Osteoblast (primary cell): ENCODE data around the gene NHLH2. TPM values are rescaled to one million over a fixed set of nuclear protein-coding genes. Genes with fewer than 3 reads are reported as not detected.

Source experiments
- DNase-seq: peaks from one replicate; pipeline ENCODE4 v3.0.0; 2011; ENCODE audit warnings: low spot score, mixed read lengths; ENCODE audit not compliant: insufficient read length; ENCODE audit errors: missing footprints
- H2AFZ ChIP-seq: 2 replicates; pipeline ENCODE4 v1.6.0; 2011; ENCODE audit warnings: mild to moderate bottlenecking, low read length
- H3K27ac ChIP-seq: 2 replicates; pipeline ENCODE4 v1.5.1; 2011; ENCODE audit warnings: mild to moderate bottlenecking, low read depth, low read length, moderate library complexity
- H3K27me3 ChIP-seq: 2 replicates; pipeline ENCODE4 v1.6.0; 2012; ENCODE audit warnings: mild to moderate bottlenecking, control low read depth, inconsistent platforms, low read length, moderate library complexity; ENCODE audit not compliant: insufficient read depth
- H3K36me3 ChIP-seq: 2 replicates; pipeline ENCODE4 v1.5.1; 2011; ENCODE audit warnings: mild to moderate bottlenecking, low read length, control low read depth, moderate library complexity; ENCODE audit not compliant: insufficient read depth
- H3K4me1 ChIP-seq: 2 replicates; pipeline ENCODE4 v1.5.1; 2011; ENCODE audit warnings: mild to moderate bottlenecking, low read length, control low read depth, moderate library complexity; ENCODE audit not compliant: insufficient read depth
- H3K4me2 ChIP-seq: 2 replicates; pipeline ENCODE4 v1.6.0; 2011; ENCODE audit warnings: mild to moderate bottlenecking, low read length; ENCODE audit not compliant: insufficient read depth
- H3K4me3 ChIP-seq: fragments of 200-600 bp; sonication (generic); 3 replicates; pipeline ENCODE4 v1.5.1; 2012; ENCODE audit warnings: mild to moderate bottlenecking, low read length, inconsistent platforms; ENCODE audit not compliant: insufficient read depth
- H3K79me2 ChIP-seq: 2 replicates; pipeline ENCODE4 v1.6.0; 2012; ENCODE audit warnings: mild to moderate bottlenecking, low read length, control low read depth, inconsistent platforms; ENCODE audit not compliant: insufficient read depth
- H3K9me3 ChIP-seq: 2 replicates; pipeline ENCODE4 v1.5.1; 2011; ENCODE audit warnings: low read depth, low read length, control low read depth
- H4K20me1 ChIP-seq: 2 replicates; pipeline ENCODE4 v1.6.0; 2012; ENCODE audit warnings: mild to moderate bottlenecking, low read length, control low read depth; ENCODE audit not compliant: insufficient read depth
- CTCF ChIP-seq: IDR thresholded peaks from 2 replicates; pipeline ENCODE4 v1.5.1; 2011; ENCODE audit warnings: mild to moderate bottlenecking, low read depth, low read length, moderate library complexity; ENCODE audit errors: extremely low read depth
- total RNA-seq: library from RNA; depleted of rRNA; stranded (reverse); fragments of >200 nt; gene quantifications from 2 replicates; pipeline ENCODE4 v1.2.3, GENCODE V29; 2012

NHLH2 gene
- total RNA-seq, 1 donor, result not detected

GRCh38 chr1:115882913-115883902 is 42.3 kb upstream of the NHLH2 start:
- no peak overlapping the region for H3K27ac ChIP-seq
- no peaks in the 10 kb centered on the region for H3K4me1 ChIP-seq
- H3K4me2 ChIP-seq, result no peak overlapping the region
- H3K27me3 ChIP-seq, result peaks cover 3% of the 10 kb centered on the region
- H2AFZ ChIP-seq, result no peak overlapping the region
- H4K20me1 ChIP-seq, result no peaks in the 10 kb centered on the region
- H3K36me3 ChIP-seq, result no peaks in the 10 kb centered on the region
- no peaks in the 10 kb centered on the region for H3K79me2 ChIP-seq
- H3K9me3 ChIP-seq, result no peaks in the 10 kb centered on the region
- no peak for TF ChIP-seq CTCF
- no peak overlapping the region for H3K4me3 ChIP-seq
- no peak for DNase-seq

- no peak overlapping the region for H2AFZ ChIP-seq
- no peaks in the 10 kb centered on the region for H3K36me3 ChIP-seq
- no peak overlapping the region for H3K4me2 ChIP-seq
- no peaks in the 10 kb centered on the region for H4K20me1 ChIP-seq
- no peaks in the 10 kb centered on the region for H3K79me2 ChIP-seq
- peaks cover 3% of the 10 kb centered on the region for H3K27me3 ChIP-seq
- H3K27ac ChIP-seq, result no peak overlapping the region
- DNase-seq, result no peak
- H3K9me3 ChIP-seq, result no peaks in the 10 kb centered on the region
- no peaks in the 10 kb centered on the region for H3K4me1 ChIP-seq
- no peak for TF ChIP-seq CTCF
- H3K4me3 ChIP-seq, result no peak overlapping the region
These were observed 40.2 kb upstream of the NHLH2 start for GRCh38 chr1:115880981-115881672.

DNA sequence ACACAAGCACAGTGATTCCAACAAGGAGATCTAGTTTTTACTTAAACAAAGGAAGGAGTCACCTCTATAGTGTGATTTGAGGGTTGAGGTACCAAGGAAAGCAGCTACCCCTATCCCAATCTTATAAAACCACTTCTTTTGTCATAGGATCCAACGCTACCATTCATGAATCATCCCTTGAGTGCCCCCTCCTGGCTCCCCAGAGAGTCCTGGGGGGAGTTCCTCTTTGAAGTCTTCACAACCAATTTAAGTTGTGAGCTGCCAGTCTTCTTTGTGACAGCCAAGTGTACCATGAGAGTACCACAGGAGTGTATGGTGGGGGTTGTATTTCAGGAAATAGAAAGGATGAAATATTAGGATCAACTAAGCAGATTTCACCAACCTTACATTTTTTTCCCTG is 39.1 kb upstream of the NHLH2 start:
- no peak for DNase-seq
- Histone ChIP-seq H3K4me1 (no peaks in the 10 kb centered on the region), H3K4me3 (no peak overlapping the region), H3K9me3 (no peaks in the 10 kb centered on the region), H4K20me1 (no peaks in the 10 kb centered on the region), H3K27me3 (peaks cover 3% of the 10 kb centered on the region), H3K27ac (no peak overlapping the region), H3K79me2 (no peaks in the 10 kb centered on the region), H3K4me2 (no peak overlapping the region), H2AFZ (no peak overlapping the region), H3K36me3 (no peaks in the 10 kb centered on the region)
- TF ChIP-seq CTCF, result no peak

GRCh38 chr1:115877511-115877910 is 36.6 kb upstream of the NHLH2 start:
- Histone ChIP-seq H3K4me2 (no peak overlapping the region), H3K27me3 (peaks cover under 1% of the 10 kb centered on the region), H3K4me3 (no peak overlapping the region), H3K4me1 (no peaks in the 10 kb centered on the region), H3K27ac (no peak overlapping the region), H3K36me3 (no peaks in the 10 kb centered on the region), H3K9me3 (no peaks in the 10 kb centered on the region), H3K79me2 (no peaks in the 10 kb centered on the region), H2AFZ (no peak overlapping the region), H4K20me1 (no peaks in the 10 kb centered on the region)
- no peak for TF ChIP-seq CTCF
- DNase-seq, result no peak
